HL-60/S4 treated with retinoic acid at 250 ng/mL for 4 days and 3 days (cell line): ENCODE measurements around the gene TRIM44.
"Not testable (repeated sequence)": the region's sequence is repeated elsewhere in the genome, so short reads cannot be mapped to it uniquely, and the experiment has no call there.

Experiments
- in situ Hi-C: fragments of 300-500 bp; cut with MboI; formaldehyde crosslinking; loops from 2 replicates; pipeline ENCODE4 v1.7.0; 2022; ENCODE audit warnings: low sequenced_read_pairs

The TRIM44 gene

GRCh38 chr11:35714882-35715627 is 52.5 kb downstream of the TRIM44 start:
- in situ Hi-C loops: no loop called here

DNA sequence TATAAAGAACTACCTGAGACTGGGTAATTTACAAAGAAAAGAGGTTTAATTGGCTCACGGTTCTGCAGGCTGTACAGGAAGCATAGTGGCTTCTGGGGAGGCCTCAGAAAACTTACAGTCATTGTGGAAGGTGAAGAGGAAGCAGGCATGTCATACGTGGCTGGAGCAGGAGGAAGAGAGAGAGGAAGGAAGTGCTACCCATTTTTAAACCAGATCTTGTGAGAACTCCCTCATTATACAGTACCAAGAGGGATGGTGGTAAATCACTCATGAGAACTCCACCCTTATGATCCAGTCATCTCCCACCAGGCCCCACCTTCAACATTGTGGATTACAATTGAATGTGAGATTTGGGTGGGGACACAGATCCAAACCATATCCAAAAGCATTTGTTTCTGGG is 53.1 kb downstream of the TRIM44 start:
- in situ Hi-C loops: not testable (repeated sequence)

GRCh38 chr11:35717043-35717442 is 54.5 kb downstream of the TRIM44 start:
- in situ Hi-C loops: no loop called here

GRCh38 chr11:35717520-35717919 is 54.9 kb downstream of the TRIM44 start:
- in situ Hi-C loops: no loop called here

- in situ Hi-C loops: no loop called here
Measured at GRCh38 chr11:35721651-35722282, 59.2 kb downstream of the TRIM44 start.

DNA sequence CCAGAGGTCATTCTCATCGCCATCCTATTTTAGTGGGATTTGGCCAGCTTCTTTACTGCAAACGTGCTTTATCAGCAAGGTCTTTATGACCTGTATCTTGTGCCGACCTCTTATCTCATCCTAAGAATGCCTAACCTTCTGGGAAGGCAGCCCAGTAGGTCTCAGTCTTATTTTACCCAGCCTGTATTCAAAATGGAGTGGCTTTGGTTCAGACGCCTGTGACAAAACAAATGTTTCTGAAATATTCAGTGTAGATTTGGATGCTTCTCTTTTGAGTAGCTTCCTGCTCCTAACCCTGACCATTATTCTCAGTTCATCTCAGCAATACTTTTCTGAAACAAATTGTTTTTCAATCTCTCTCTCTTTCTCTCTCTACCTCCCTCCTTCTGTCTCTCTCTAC is 60.1 kb downstream of the TRIM44 start:
- in situ Hi-C loops: no loop called here

GRCh38 chr11:35723493-35723892 is 60.9 kb downstream of the TRIM44 start:
- in situ Hi-C loops: no loop called here

GRCh38 chr11:35723913-35724312 is 61.3 kb downstream of the TRIM44 start:
- in situ Hi-C loops: no loop called here

GRCh38 chr11:35725885-35726284 is 63.3 kb downstream of the TRIM44 start:
- in situ Hi-C loops: no loop called here

DNA sequence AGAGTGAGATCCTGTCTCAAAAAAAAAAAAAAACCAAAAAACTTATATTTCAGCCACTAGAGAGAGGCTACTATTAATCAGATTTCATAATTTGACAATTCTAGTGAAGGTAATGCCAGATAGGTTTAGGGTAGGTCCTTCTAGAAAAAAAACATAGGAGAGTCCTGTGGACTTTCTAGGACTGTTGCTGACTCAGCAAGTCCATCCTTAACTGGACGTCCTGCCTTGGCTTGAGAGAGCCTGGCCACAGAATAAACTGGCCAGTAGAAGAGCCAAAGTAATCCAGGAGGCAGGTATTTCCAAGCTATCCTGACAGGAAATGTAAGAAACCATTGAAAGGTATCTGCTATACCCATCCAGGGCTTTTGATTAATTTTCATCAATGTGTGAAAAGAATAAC is 64.6 kb downstream of the TRIM44 start:
- in situ Hi-C loops: no loop called here

DNA sequence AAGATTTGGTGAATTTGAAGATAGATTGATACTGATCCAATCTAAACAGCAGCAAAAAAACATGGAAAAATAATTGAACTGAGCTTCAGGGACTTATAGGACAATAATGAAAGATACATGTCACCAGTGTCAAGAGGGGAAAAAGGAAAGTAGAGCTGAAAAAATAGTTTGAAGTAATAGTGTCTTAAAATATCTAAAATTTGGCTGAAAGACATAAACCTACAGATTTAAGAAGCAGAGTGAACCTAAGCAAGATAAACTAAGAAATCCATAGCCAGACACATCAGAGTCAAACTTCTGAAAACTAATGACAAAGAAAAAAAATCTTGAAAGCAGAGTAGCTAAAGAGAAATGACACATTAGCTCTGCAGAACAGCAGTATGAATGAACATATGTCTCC is 67.7 kb downstream of the TRIM44 start:
- in situ Hi-C loops: no loop called here

- in situ Hi-C loops: no loop called here
Measured at GRCh38 chr11:35734669-35735410, 72.3 kb downstream of the TRIM44 start.

GRCh38 chr11:35735411-35735810 is 72.8 kb downstream of the TRIM44 start:
- in situ Hi-C loops: no loop called here

GRCh38 chr11:35735903-35736302 is 73.3 kb downstream of the TRIM44 start:
- in situ Hi-C loops: no loop called here

- in situ Hi-C loops: no loop called here
Measured at GRCh38 chr11:35736952-35737351, 74.4 kb downstream of the TRIM44 start.

- in situ Hi-C loops: no loop called here
Measured at GRCh38 chr11:35740061-35740799, 77.7 kb downstream of the TRIM44 start.

DNA sequence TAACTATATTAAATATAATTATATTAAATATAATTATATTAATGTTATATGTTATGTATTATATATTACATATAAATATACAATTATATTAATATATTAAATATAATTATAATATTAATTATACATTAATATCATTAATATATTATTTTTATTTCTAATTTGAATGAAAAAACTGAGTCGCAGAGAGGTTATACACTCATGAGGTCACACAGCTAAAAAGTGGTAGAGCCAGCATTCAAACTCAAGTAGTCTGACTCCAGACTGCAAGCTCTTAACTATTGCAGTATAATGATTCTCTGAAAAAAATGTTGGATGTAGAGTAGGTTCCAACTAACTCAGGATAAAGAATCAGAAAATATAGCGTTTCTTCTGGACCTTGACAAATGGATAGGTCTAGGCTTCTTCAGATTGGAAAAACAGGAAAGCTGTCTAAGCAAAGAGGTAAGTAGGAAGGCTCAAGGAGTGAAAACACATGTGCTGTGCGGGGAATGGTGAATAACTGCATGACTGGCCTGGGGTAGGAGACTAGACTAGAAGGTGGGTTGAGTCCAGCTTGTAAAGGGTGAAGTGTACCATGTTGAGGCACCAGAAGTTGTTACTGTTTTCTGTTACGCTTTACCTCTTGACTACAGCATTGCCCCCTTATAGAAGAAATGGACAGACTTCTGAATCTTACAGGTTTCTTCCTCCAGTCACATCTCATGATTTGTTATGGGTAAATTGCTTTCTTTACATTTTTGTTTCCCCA is 80.3 kb downstream of the TRIM44 start:
- in situ Hi-C loops: no loop called here

DNA sequence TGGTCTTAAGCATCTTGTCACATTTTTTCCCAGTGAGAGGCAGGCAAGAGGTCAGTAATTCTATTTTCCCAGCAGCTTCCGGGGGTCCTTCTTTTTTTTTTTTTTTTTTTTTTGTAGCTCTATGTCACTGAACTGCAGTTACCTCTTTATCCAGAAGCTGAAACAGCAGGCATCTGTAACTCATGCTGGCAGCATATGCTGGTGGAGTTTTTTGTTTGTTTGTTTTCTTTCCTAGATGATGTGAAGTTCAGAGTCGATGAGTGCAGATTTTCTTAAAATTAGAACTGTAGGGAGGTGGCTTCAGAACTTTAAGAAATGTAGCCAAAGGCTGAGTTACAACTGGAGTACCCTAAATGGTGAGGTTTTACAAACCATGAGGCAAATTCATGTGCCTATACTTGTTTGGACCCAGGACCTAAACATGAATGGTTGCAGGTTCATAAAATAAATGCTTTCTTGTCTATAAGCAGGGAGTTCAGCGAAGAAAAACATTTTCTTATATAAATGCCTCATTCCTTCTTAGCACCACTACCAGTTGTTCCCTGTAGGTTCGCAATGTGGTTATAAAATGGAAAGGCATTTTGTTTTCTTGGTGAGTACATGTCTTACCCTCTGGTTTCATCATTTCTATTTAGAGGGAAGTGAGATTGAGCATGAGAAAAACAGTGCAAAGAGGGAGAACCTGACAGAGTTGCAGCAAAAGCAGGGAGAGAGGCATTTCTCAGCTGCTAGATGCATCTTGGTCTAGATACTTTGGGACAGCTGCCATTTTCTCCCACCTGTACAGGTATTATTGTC is 84.0 kb downstream of the TRIM44 start:
- in situ Hi-C loops: no loop called here

DNA sequence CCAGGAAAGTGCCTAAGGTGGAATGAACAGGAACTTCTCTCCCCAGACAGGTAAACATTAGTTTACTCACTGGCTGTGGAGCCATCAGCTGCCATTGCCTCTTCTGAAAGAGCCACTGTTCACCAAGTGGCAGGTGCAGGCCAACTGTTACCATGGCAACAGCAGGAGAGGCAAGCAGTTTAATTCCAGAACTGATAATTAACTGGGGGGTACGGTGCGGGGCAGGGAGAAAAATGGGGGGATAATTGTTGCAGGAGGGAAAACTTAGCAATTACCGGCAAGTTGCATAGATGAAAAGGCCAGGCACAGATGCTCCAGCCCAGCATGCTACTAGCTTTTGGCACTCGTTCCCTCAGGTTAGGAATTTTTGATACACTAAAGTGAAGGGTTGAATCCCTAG is 85.1 kb downstream of the TRIM44 start:
- in situ Hi-C loops: no loop called here

DNA sequence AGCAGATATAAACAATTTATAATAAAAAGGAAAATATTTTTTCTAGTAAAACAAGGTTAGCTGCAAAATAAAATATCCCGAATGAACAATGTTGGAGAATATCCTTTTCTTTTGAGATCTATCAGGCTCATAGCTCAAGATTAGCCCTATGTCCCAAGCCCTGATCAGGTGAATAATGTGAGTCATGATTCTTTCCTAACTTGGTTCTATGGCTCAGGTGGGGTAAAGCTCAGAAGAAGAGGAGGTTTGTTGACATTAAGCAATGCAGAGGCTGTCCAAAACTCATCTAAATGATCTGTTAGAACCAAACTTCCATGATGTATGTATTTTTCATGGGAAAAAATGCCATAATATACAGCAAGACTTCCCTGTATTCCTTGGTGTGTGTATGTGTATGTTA is 86.1 kb downstream of the TRIM44 start:
- in situ Hi-C loops: no loop called here
